Posterior cingulate gyrus (tissue), 11 donors: ENCODE results near the gene DNAH14.
"Not testable (repeated sequence)": the region's sequence is repeated elsewhere in the genome, so short reads cannot be mapped to it uniquely, and the experiment has no call there.

ENCODE experiments used
- DNase-seq, 10 donors: peaks; one replicate each; pipeline versions ENCODE4 v3.0.0 to v3.0.0-alpha.2; 2020 to 2021; ENCODE audit warnings: mixed read lengths in 3 of 10
- intact Hi-C: fragments of 100-400 bp; cut with DNase I; formaldehyde crosslinking; loops from one replicate; pipeline ENCODE4 v1.15.1; 2023

DNAH14 gene

DNA sequence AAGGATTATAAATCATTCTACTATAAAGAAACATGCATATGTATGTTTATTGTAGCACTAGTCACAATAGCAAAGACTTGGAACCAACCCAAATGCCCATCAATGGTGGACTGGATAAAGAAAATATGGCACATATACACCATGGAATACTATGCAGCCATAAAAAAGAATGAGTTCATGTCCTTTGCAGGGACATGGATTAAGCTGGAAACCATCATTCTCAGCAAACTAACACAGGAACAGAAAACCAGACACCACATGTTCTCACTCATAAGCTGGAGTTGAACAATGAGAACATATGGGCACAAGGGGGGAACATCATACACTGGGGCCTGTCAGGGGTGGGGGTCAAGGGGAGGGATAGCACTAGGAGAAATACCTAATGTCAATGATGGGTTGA is 300.0 kb downstream of the DNAH14 start:
- intact Hi-C loops, DNase-seq: not testable (repeated sequence)

DNA sequence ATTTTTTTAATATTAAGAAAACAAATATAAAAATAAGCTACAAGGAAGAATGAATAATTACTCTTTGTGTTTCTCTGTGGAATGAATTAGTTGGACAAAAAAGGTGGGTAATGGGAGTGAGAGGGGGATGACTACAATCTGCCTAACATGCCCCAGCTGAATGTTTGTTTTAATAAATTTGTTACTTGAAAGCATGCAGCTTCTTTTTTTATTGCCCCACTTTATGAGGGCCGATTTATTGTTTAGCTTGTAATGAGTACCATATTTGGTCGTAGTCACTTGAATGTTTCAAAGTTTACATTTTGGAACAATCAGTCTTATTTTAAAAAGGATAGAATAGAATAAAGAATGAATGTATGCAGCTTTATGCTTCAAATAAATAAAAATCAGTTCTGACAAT is 301.0 kb downstream of the DNAH14 start:
- no peak for DNase-seq
- intact Hi-C loops: no loop called here

DNA sequence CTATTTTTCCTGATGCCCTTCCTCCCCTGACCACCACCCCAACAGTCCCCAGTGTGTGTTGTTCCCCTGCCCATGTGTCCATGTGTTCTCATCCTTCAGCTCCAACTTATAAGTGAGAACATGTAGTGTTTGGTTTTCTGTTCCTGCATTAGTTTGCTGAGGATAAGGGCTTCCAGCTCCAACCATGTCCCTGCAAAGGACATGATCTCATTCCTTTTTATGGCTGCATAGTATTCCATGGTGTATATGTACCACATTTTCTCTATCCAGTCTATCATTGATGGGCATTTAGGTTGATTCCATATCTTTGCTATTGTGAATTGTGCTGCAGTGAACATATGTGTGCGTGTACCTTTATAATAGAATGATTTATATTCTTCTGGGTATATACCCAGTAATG is 303.5 kb downstream of the DNAH14 start:
- DNase-seq, intact Hi-C loops: not testable (repeated sequence)

DNA sequence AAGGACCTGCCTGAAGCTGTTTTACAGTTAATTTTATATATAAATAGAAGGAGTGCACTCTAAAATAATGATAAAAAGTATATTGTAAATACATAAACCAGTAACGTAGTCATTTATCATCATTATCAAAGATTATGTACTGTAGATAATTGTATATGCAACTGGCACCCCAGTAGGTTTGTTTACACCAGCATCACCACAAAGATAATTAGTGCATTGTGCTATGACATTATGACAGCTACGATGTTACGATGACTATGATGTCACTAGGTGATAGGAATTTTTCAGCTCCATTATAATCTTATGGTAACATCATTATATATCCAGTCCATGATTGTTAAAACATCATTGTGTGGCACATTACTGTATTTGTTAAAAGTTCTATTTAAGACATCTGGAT is 313.1 kb downstream of the DNAH14 start:
- DNase-seq: no peak
- intact Hi-C loops: no loop called here

DNA sequence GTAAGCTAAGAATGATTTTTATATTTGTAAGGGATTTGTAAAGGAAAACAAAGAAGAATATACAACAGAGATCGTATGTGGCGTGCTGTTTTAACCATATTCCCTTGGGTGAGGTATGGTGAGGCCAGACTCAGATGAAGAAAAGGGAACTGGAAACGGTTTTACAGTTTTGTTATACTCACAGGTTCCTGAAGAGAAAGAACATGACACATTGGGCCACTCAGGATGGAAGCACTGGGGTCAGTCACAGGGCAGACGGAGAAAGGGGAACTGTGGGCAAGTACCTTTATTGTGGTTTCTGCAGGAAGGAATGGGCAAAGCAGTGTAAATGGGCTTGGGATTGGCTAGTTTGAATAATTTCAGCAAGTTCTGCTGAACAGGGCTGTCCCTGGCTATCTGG is 321.0 kb downstream of the DNAH14 start:
- DNase-seq: no peak
- intact Hi-C loops: no loop called here

GRCh38 chr1:225253173-225253572 is 323.7 kb downstream of the DNAH14 start:
- DNase-seq: no peak
- intact Hi-C loops: no loop called here

DNA sequence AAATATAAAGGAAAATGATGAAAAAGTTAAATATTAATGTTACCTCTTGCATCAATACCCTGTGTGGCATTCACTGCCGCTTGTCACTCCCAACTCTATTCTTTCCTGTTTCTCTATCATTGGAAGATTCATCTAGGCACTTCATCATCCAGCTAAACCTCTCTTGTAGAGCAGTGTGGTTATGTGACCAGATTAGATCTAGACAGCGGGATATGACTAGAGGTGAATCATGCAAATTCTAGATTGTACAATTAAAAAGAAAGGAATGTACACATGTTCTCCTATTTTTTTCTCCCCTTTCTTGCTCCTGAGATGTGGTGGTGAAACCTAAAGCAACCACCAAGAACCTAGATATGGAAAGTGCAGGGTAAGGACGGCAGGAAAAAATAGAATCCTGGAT is 324.3 kb downstream of the DNAH14 start:
- intact Hi-C loops: no loop called here
- no peak for DNase-seq

DNA sequence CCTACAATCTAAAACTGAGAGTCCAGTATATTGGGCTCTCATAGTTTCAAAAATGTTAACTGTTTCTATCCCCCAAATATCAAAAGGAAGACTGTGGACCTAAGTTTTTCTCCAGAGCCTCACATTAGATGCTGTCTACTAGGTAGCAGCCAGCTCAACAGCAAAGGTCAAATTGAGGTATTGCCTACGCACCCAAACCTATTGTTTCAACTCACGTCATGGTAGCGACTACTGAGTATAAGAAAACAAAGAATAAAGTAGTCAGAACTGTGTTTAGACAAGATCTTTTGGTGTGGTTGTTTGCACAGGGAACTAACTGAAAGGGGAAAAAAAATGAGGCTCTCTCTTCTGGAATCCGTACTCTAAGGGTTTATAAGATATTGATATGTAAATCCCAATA is 325.2 kb downstream of the DNAH14 start:
- no peak for DNase-seq
- intact Hi-C loops: no loop called here

DNA sequence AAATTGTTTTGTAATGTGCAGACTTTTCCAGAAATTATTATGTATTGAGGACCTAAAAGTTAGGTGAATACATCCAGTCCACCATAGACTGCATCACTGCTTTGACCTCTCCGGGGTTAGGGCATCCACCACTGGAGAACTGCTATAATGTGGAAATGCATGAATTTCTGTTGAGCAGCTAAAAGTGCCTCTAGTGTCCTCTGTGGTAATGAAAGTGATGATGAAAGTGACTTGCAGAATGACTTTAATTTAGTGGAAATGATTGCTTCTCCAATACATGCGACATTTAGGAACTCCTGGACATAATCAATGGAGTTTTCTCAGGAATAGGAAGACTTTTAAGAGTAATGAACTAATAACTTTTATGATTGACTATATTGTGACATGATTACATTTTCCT is 327.6 kb downstream of the DNAH14 start:
- intact Hi-C loops: no loop called here

GRCh38 chr1:225258811-225259210 is 329.3 kb downstream of the DNAH14 start:
- no peak for DNase-seq
- intact Hi-C loops: no loop called here

More for the DNA sequence above, 327.6 kb downstream of the DNAH14 start:
- DNase-seq: no peak

- intact Hi-C loops: no loop called here
- no peak for DNase-seq
Measured at GRCh38 chr1:225259542-225259941, 330.1 kb downstream of the DNAH14 start.

GRCh38 chr1:225260319-225260718 is 330.8 kb downstream of the DNAH14 start:
- intact Hi-C loops: no loop called here
- DNase-seq: no peak

GRCh38 chr1:225277445-225277844 is 348.0 kb downstream of the DNAH14 start:
- intact Hi-C loops: no loop called here
- no peak for DNase-seq

DNA sequence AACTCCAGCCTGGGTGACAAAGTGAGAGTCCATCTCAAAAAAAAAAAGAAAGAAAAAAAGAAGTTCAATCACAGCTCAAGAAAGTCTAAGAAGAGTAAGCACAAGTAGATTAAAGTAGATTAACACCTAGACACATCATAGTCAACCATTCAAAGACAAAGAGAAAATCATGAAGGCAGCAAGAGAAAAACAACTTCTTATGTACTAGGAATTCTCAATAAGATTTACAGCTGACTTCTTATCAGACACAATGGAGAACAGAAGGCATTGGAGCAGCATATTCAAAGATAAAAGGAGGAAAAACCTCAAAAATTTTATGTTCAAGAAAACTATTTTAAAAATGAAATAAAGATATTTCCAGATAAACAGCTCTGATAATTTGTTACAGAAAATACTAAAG is 351.1 kb downstream of the DNAH14 start:
- intact Hi-C loops: no loop called here
- DNase-seq: no peak

- DNase-seq: no peak
- intact Hi-C loops: no loop called here
Measured at GRCh38 chr1:225290244-225290643, 360.8 kb downstream of the DNAH14 start.

DNA sequence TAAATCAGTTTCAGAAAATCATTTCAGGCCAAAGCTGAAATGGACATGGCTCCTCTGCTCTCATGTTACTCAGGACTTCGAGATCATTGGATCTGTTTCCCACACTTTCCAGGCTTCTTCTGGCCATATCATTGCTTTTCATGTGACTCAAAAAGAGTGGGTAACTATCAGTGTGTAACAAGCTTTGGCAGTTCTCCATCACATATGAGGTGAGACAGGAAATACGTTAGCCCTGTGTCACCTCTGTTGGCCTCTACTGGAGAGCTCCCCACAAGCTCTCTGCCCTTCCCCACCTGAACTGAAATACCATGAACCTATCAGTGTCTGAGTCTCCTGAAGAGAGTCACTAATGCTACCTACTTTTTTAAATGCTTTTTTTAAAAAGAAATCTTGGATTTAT is 370.1 kb downstream of the DNAH14 start:
- DNase-seq: no peak
- intact Hi-C loops: no loop called here

DNA sequence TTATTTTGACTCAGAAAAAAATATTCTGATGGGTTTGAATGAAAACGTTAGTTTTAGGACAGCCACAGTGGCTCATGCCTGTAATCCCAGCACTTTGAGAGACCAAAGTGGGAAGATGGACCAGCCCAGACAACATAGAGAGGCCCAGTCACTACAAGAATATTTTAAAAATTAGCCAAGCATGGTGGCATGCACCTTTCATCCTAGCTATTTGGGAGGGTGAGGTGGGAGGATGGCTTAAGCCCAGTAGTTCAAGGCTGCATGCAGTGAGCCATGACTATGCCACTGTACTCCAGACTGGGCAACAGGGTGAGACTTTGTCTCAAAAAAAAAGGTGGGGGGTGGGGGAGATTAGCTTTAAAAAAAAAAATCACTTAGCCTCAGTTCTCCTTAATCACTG is 370.9 kb downstream of the DNAH14 start:
- intact Hi-C loops: no loop called here
- no peak for DNase-seq

DNA sequence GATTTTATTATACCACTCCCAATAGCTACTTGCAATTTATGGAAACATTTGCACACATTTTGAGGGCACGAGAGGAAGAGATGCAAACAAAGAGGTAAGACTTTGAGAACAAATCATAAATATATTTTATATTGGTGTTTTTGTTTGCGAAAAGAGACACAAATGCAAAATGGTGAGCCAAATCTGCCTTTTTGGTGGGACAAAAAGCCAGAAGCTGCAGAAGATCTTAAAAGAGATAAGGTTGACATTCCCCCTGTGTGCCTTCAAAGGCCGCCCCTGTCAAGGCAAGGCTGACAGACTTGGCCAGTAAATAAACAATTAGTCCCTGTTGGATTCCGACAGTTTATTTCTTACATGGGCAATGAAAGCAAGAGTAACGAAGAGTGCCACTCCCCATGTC is 375.5 kb downstream of the DNAH14 start:
- DNase-seq: no peak
- intact Hi-C loops: no loop called here

DNA sequence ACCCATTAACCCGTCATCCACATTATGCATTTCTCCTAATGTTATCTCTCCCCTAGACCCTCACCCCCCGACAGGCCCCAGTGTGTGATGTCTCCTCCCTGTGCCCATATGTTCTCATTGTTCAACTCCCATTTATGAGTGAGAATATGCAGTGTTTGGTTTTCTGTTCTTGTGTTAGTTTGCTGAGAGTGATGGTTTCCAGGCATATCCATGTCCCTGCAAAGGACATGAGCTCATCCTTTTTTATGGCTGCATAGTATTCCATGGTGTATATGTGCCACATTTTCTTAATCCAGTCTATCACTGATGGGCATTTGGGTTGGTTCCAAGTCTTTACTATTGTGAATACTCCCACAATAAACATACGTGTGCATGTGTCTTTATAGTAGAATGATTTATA is 381.1 kb downstream of the DNAH14 start:
- not testable (repeated sequence) for DNase-seq
- intact Hi-C loops: loop anchor here (10.0 kb wide), 1 partner anchor 664 kb away; no protein-coding TSS in a partner anchor

- intact Hi-C loops: loop anchor here (10.0 kb wide), 1 partner anchor 656 kb away; no protein-coding TSS in a partner anchor
Measured at GRCh38 chr1:225318706-225319575, 389.5 kb downstream of the DNAH14 start.

DNA sequence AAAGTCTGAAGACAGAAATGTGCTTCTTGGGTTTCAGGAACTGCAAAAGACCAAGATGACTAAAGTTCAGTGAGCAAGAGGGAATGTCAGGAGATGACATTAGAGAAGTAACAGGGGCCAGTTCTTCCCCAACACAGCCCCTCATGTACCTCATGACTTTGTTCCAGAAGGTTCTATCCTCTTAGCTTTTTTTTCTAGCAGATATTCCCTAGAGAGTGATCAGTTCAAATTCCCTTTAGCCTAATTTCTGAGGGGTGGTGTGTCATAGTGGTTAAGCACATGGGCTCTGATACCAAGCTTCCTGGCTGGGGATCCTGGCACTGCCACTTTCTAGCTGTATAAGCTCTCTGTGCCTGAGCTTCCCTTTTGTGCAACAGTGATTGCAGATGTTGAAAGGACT is 390.4 kb downstream of the DNAH14 start:
- DNase-seq: no peak
- intact Hi-C loops: loop anchor here (10.0 kb wide), 1 partner anchor 655 kb away; no protein-coding TSS in a partner anchor

More at GRCh38 chr1:225318706-225319575, 389.5 kb downstream of the DNAH14 start:
- DNase-seq: no peak

DNA sequence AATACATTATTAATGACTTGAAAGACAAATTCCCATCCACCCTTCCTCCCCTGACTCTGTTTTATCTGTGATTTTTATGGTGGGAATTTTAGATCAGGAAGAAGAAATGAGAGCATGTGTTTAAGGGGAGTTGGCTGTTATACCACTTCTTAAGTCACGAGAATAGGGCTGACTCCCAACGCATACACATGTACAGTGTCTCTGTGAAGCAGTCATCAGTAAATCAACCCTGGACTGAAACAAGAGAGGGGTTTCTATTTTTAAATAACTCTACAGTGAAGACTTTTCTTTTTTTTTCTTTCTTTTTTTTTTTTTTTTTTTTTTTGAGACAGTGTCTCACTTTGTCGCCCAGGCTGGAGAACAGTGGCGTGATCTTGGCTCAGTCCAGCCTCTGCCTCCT is 392.3 kb downstream of the DNAH14 start:
- no peak for DNase-seq
- intact Hi-C loops: no loop called here
